ENCODE results near the gene SERP2. TPM values are rescaled to one million over a fixed set of nuclear protein-coding genes. Genes with fewer than 3 reads are reported as not detected.

SERP2 gene
- total and polyA plus RNA-seq, 9 donors, result 4.6 to 6.8 (median 5.5) TPM

DNA sequence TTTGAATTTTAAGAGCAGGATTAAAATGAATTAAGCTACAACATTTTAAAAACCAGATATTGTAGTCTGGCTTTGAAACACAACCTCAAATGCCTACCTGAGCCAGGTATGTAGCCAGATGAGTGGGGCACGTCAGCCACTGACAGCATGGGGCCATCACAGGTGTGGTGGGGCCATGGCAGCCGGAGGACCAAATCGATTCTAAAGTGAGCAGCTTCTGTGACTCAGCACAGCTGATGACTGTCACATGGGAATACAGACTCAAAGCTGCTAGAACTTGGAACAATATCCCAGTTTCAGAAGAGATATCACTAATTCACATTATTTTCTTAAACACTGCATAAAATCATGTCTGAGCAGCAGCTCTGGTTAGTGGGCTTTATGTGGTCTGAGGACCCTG lies 52.8 kb downstream of the SERP2 start:
- 33% methylated on average over 2 of the region's 3 CpGs for WGBS (ENCODE audit: insufficient coverage)

DNA sequence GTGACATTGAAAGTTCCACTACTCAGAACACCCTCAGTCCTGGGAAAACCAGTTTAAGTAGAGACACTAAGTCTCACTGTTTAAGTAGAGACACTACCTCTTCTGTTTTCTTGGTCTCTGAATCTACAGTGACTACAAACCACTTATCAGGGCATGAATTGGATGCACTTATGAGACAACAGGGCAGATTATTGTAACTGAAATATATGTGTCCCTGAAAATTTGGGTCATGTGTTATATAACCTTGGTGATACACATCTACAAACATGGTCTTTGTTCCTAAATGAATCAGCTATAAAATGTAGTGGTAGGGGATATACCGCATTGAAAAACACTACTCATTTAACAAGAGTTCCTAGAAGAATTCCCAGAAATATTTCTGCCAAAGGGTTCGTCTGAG lies 55.7 kb downstream of the SERP2 start:
- DNase-seq, result no peak
- H3K4me3 ChIP-seq (ENCODE audit: low read length), result no peak overlapping the region
- no peaks in the 10 kb centered on the region for H3K27me3 ChIP-seq (ENCODE audit: control insufficient read depth, insufficient read depth, low read length)
- H3K9me3 ChIP-seq (replicated peaks; ENCODE audit: control insufficient read depth, low read depth, low read length), result no peaks in the 10 kb centered on the region
- peaks cover 13% of the 10 kb centered on the region for H3K36me3 ChIP-seq (ENCODE audit: control insufficient read depth, insufficient read depth, low read length)
- H3K4me1 ChIP-seq (ENCODE audit: control insufficient read depth, insufficient read depth, low read length), result peaks cover 6% of the 10 kb centered on the region
- no CpG with 5 or more reads among the region's 2 CpGs for WGBS (ENCODE audit: insufficient coverage)
- no peak overlapping the region for H3K27ac ChIP-seq (ENCODE audit: low read length)

More for the DNA sequence above, 52.8 kb downstream of the SERP2 start:
- no peaks in the 10 kb centered on the region for H3K27me3 ChIP-seq (ENCODE audit: control insufficient read depth, insufficient read depth, low read length)
- H3K4me3 ChIP-seq (ENCODE audit: low read length), result no peak overlapping the region
- no peak for DNase-seq
- H3K4me1 ChIP-seq (ENCODE audit: control insufficient read depth, insufficient read depth, low read length), result peaks cover 4% of the 10 kb centered on the region
- no peaks in the 10 kb centered on the region for H3K36me3 ChIP-seq (ENCODE audit: control insufficient read depth, insufficient read depth, low read length)
- no peaks in the 10 kb centered on the region for H3K9me3 ChIP-seq (replicated peaks; ENCODE audit: control insufficient read depth, low read depth, low read length)
- H3K27ac ChIP-seq (ENCODE audit: low read length), result no peak overlapping the region

DNA sequence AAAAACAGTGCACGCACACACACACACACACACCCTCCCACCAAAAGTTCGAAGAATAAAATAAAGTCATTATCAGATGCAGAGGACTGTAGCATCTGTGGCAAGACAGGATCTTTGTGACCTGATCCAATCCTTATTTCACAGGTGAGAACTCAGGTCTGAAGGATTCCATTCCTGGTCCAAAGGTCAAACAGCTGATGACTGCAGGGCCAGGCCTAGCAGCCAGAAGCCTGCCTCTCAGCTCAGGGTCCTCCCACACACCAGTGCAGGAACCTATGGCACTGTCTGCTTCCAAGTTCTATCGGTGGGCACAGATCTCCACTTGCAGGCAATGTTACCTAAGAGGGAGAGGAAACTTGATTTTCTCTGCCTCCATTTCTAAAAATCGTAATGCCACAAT lies 57.5 kb downstream of the SERP2 start:
- H3K36me3 ChIP-seq (ENCODE audit: control insufficient read depth, insufficient read depth, low read length), result peaks cover 16% of the 10 kb centered on the region
- peaks cover 2% of the 10 kb centered on the region for H3K27me3 ChIP-seq (ENCODE audit: control insufficient read depth, insufficient read depth, low read length)
- no peak overlapping the region for H3K27ac ChIP-seq (ENCODE audit: low read length)
- peaks cover 11% of the 10 kb centered on the region for H3K4me1 ChIP-seq (ENCODE audit: control insufficient read depth, insufficient read depth, low read length)
- no peaks in the 10 kb centered on the region for H3K9me3 ChIP-seq (replicated peaks; ENCODE audit: control insufficient read depth, low read depth, low read length)
- H3K4me3 ChIP-seq (ENCODE audit: low read length), result no peak overlapping the region
- WGBS (ENCODE audit: insufficient coverage), result no CpG with 5 or more reads among the region's 4 CpGs
- no peak for DNase-seq

DNA sequence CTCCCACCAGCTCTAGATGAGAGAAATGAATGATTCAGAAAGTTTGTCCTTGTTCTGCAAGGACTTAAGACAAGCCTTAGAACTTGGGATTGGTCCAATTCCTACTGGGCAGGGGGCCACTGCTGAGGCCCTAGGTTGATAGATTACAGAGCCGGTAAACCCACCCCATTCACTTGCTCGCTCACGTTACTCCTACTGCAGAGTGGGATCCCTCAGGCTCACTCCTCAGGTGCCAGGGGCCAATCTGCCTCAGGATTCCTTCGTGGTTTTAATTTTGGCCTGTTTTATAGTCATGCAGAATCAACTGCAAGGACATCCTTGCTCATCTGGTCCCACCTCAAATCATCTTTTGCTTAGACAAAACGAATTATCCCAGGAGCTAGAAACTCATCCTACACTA lies 59.0 kb downstream of the SERP2 start:
- peaks cover 16% of the 10 kb centered on the region for H3K36me3 ChIP-seq (ENCODE audit: control insufficient read depth, insufficient read depth, low read length)
- H3K4me3 ChIP-seq (ENCODE audit: low read length), result no peak overlapping the region
- no peaks in the 10 kb centered on the region for H3K9me3 ChIP-seq (replicated peaks; ENCODE audit: control insufficient read depth, low read depth, low read length)
- peaks cover 2% of the 10 kb centered on the region for H3K27me3 ChIP-seq (ENCODE audit: control insufficient read depth, insufficient read depth, low read length)
- peak; percentile 56 for DNase-seq
- WGBS (ENCODE audit: insufficient coverage), result 59% methylated on average over 5 of the region's 5 CpGs
- H3K27ac ChIP-seq (ENCODE audit: low read length), result no peak overlapping the region
- H3K4me1 ChIP-seq (ENCODE audit: control insufficient read depth, insufficient read depth, low read length), result peaks cover 13% of the 10 kb centered on the region

DNA sequence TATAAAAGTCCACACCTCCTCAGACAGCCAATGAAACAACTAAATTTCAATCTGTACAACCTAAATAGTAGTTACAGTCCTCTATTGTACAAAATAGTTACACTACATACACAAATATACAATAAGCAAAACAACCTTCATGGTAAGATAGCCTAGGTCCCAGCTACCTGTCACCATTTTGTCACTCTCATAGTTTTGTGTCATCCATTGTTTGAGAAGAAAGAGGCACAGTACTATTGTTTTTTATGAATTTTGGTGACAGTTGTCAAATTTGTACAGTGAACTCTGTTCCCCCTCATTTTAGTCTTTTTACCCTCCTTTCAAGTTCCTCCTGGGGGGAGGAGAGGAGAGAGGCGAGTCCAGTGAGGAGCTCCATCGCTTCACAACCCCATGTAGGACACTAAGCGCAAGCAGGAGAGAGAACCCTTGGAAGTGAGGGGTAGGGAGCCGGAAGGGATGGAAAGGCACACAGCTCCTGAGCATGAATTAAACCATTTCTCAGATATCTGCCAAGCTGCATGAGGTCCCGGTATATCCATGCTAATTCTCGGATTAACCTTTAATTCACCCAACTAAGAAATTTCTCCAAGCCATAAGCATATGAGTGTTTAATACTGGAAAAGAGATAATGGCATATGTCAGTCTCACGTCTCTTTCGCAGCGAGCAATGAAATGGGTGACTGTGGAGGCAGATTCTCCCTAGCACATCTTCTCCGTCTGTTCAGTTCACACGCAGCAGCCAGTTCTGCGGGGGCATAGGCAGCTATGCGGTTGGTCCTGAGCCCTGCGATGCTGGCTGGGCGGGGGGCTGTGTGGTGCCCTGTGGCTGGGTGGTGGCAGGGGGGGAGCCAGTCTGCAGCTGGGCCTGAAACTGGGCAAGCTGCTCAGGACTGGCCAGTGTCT lies 60.5 kb downstream of the SERP2 start:
- WGBS (ENCODE audit: insufficient coverage), result 75% methylated on average over 7 of the region's 15 CpGs
- Histone ChIP-seq H3K4me3 (ENCODE audit: low read length) (peak overlapping the region; percentile 66), H3K9me3 (replicated peaks; ENCODE audit: control insufficient read depth, low read depth, low read length) (no peaks in the 10 kb centered on the region), H3K27ac (ENCODE audit: low read length) (peak overlapping the region; percentile 86), H3K36me3 (ENCODE audit: control insufficient read depth, insufficient read depth, low read length) (peaks cover 16% of the 10 kb centered on the region), H3K27me3 (ENCODE audit: control insufficient read depth, insufficient read depth, low read length) (peaks cover 2% of the 10 kb centered on the region), H3K4me1 (ENCODE audit: control insufficient read depth, insufficient read depth, low read length) (peaks cover 14% of the 10 kb centered on the region)
- no peak for DNase-seq

DNA sequence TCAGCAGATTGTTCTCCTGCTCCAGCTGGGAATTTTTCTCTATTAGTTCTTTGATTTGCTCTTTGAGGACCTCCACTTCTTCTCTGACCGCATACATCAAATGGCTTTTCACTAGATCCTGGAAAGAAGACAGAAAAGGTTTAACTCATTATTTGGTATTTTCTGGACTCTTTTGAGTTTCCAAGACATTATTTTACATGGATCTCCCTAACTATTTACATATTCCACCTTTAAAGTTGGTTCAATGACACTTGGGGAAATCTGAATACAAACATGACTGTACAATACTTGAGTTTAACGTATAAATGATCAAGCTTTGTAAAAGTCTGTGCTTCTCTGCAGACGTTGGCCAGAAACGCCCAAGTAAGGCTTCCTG lies 61.1 kb downstream of the SERP2 start:
- DNase-seq, result no peak
- H3K4me1 ChIP-seq (ENCODE audit: control insufficient read depth, insufficient read depth, low read length), result peaks cover 14% of the 10 kb centered on the region
- H3K4me3 ChIP-seq (ENCODE audit: low read length), result peak overlapping the region; percentile 66
- WGBS (ENCODE audit: insufficient coverage), result 5% methylated on average over 3 of the region's 4 CpGs
- peaks cover 16% of the 10 kb centered on the region for H3K36me3 ChIP-seq (ENCODE audit: control insufficient read depth, insufficient read depth, low read length)
- peaks cover 2% of the 10 kb centered on the region for H3K27me3 ChIP-seq (ENCODE audit: control insufficient read depth, insufficient read depth, low read length)
- H3K9me3 ChIP-seq (replicated peaks; ENCODE audit: control insufficient read depth, low read depth, low read length), result no peaks in the 10 kb centered on the region
- peak overlapping the region; percentile 86 for H3K27ac ChIP-seq (ENCODE audit: low read length)

DNA sequence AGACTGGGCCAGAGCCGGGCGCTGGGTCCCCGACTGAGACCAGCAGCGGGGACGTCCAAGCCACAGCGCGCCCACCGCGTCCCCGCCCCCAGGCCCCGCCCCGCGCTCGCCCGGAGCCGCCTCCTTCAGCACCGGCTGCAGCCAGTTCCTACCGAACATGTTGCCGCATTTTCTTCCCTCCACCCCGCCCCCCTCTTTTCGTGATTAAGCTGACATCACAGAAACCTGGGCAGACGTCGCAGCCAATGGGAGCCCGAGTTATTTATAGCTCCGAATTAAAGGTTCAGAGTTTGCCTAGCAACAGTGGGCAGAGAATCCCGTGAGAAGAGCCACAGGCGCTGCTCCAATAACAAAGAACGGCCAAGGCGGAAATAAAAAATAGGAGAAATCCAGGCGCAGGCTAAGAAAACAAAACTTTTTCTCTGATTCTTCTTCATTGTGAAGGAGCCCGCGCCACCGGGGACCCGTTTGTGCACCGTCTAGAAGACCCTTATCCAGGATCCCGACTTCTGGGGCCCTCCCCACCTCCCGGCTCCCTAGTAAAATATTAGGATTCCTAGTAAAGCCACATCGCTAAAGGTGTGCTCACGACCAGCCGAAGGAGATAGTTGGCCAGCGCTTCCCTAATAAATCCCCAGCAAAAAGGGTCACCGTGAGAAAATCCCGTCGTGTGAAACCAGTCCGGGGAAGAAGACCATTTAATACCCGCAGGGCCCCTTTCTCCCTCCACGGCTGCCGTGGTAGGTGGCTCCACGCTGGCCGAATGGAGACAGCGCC lies 61.7 kb downstream of the SERP2 start:
- peak; percentile 99 for DNase-seq
- Histone ChIP-seq H3K36me3 (ENCODE audit: control insufficient read depth, insufficient read depth, low read length) (peaks cover 16% of the 10 kb centered on the region), H3K9me3 (replicated peaks; ENCODE audit: control insufficient read depth, low read depth, low read length) (no peaks in the 10 kb centered on the region), H3K27me3 (ENCODE audit: control insufficient read depth, insufficient read depth, low read length) (peaks cover 2% of the 10 kb centered on the region), H3K4me3 (ENCODE audit: low read length) (peak overlapping the region; percentile 66), H3K4me1 (ENCODE audit: control insufficient read depth, insufficient read depth, low read length) (peaks cover 14% of the 10 kb centered on the region), H3K27ac (ENCODE audit: low read length) (peak overlapping the region; percentile 98)
- under 1% methylated on average over 40 of the region's 51 CpGs for WGBS (ENCODE audit: insufficient coverage)

DNA sequence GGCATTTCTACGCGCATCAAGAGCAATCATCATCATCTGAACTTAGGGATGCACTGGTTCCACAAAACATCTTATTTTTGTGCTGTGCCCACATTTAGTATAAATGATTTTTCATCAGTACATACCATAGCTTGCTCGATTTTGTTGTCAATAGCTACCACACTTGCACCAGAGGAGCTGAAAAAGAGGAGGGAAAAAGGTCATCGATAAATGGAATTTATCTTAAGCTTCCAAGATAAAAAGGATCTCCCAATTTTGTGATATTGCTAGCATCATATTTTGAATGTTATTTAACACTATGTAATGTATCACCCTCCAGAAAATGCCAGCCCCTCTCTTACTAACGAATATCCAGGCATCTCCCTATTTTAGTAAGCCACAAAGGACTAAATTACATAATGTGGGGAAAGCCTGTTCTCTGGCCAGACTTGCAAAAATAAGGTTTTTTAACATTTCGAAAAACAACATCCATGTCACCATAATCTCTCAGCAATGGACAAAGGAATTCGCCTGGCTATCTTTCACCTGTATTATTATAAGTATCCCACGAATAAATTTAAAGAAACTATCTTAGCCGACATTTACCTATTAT lies 62.4 kb downstream of the SERP2 start:
- Histone ChIP-seq H3K4me3 (ENCODE audit: low read length) (peak overlapping the region; percentile 66), H3K4me1 (ENCODE audit: control insufficient read depth, insufficient read depth, low read length) (peaks cover 14% of the 10 kb centered on the region), H3K36me3 (ENCODE audit: control insufficient read depth, insufficient read depth, low read length) (peaks cover 16% of the 10 kb centered on the region), H3K9me3 (replicated peaks; ENCODE audit: control insufficient read depth, low read depth, low read length) (no peaks in the 10 kb centered on the region), H3K27me3 (ENCODE audit: control insufficient read depth, insufficient read depth, low read length) (peaks cover 2% of the 10 kb centered on the region), H3K27ac (ENCODE audit: low read length) (peak overlapping the region; percentile 98)
- DNase-seq, result no peak
- WGBS (ENCODE audit: insufficient coverage), result 0% methylated on average over 2 of the region's 9 CpGs

DNA sequence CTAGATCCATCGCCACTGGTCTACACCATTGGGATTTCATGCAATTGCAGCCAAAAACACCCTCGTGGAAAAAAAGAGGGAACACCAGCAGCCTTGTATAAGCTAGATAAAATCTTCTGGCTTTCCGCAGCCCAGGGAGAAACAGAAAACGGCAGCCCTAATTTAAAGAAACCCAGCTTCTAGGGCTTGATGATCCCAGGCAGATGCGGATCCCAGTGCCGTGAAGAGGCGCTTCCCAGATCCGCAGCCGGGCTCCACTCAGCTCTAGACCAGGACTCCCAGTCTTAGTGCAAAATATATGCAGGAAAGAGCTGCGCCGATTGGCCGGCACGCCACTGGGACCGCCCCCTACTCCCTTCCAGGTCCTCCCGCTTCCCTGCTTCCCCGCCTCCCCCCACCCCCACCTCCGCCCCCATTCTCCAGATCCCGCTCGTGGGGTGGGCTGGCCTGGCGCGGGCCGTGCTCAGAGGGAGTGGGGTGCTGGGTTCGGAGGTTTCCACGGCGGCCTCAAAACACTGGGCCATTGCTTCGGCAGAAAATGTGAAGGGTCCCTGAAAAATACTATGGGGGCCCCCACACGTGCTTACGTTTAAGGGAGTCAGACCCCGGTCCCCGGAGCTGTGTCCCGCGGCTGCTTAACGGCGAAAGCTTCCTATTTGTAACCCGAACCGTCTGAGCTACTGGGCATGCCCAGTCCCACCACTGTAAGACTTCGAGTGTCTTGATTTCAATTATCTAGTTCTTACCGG lies 63.1 kb downstream of the SERP2 start:
- peak; percentile 98 for DNase-seq
- H3K4me3 ChIP-seq (ENCODE audit: low read length), result peak overlapping the region; percentile 66
- H3K27ac ChIP-seq (ENCODE audit: low read length), result peak overlapping the region; percentile 98
- H3K36me3 ChIP-seq (ENCODE audit: control insufficient read depth, insufficient read depth, low read length), result peaks cover 16% of the 10 kb centered on the region
- H3K27me3 ChIP-seq (ENCODE audit: control insufficient read depth, insufficient read depth, low read length), result peaks cover 2% of the 10 kb centered on the region
- 0% methylated on average over 8 of the region's 38 CpGs for whole genome bisulfite sequencing (ENCODE audit: insufficient coverage)
- H3K4me1 ChIP-seq (ENCODE audit: control insufficient read depth, insufficient read depth, low read length), result peaks cover 14% of the 10 kb centered on the region
- no peaks in the 10 kb centered on the region for H3K9me3 ChIP-seq (replicated peaks; ENCODE audit: control insufficient read depth, low read depth, low read length)

Data from muscle of leg (tissue), 11 donors.